ENCODE results near the gene SLC9A5. TPM values are rescaled to one million over a fixed set of nuclear protein-coding genes. Genes with fewer than 3 reads are reported as not detected.

The SLC9A5 gene
- total and polyA plus RNA-seq, 2 experiments from 2014 or later: 4.5 to 5.4 TPM

GRCh38 chr16:67246756-67247191, 2.0 kb upstream of the SLC9A5 start:
- Histone ChIP-seq H3F3A (replicated peaks; ENCODE audit: low read depth) (peaks cover 18% of the 10 kb centered on the region), H3K27me3 (ENCODE audit: insufficient read depth) (peaks cover 34% of the 10 kb centered on the region), H2AFZ (peak overlapping the region; percentile 87), H3K79me2 (replicated peaks; ENCODE audit: insufficient read depth) (peaks cover 36% of the 10 kb centered on the region), H3K9me2 (ENCODE audit: insufficient read depth) (no peaks in the 10 kb centered on the region), H3K4me3 (peak overlapping the region; percentile 89), H3K4me2 (peak overlapping the region; percentile 93), H3K4me1 (ENCODE audit: insufficient read depth) (peaks cover 26% of the 10 kb centered on the region), H4K20me1 (replicated peaks; ENCODE audit: insufficient read depth) (no peaks in the 10 kb centered on the region; the same call in 1 of the 2 replicates), H3K27ac (ENCODE audit: low read depth) (peak overlapping the region; percentile 94; the same call in 1 of the 2 replicates), H3K36me3 (ENCODE audit: insufficient read depth) (no peaks in the 10 kb centered on the region; the same call in 1 of the 2 replicates)
- Mint-ChIP-seq H3K27ac (peak overlapping the region; percentile 97), H3K4me3 (peak overlapping the region; percentile 90), H3K9me3 (no peaks in the 10 kb centered on the region; the same call in 2 of the 3 replicates), H3K27me3 (ENCODE audit: insufficient read depth, low read depth, poor library complexity) (peaks cover 31% of the 10 kb centered on the region), H3K36me3 (ENCODE audit: low read depth) (peaks cover 5% of the 10 kb centered on the region; the same call in 2 of the 3 replicates), H3K4me1 (peaks cover 44% of the 10 kb centered on the region)
- peak; percentile 97 for DNase-seq (ENCODE audit: low spot score)
- ATAC-seq: peak; percentile 77
- TF ChIP-seq ZNF331 (CRISPR knock-in tag; IDR thresholded peaks at IDR 0.05; ENCODE audit: low read depth) (no peak), POLR2AphosphoS5 (IDR thresholded peaks at IDR 0.05; ENCODE audit: low read depth) (peak; percentile 64; the same call in 1 of the 2 replicates), EZH2 (IDR thresholded peaks at IDR 0.05; ENCODE audit: low read depth, unreplicated experiment) (no peak), ZNF462 (CRISPR knock-in tag; IDR thresholded peaks at IDR 0.05) (no peak), ZNF114 (CRISPR knock-in tag; IDR thresholded peaks at IDR 0.05) (no peak)
- TF ChIP-seq, protein P1, sequence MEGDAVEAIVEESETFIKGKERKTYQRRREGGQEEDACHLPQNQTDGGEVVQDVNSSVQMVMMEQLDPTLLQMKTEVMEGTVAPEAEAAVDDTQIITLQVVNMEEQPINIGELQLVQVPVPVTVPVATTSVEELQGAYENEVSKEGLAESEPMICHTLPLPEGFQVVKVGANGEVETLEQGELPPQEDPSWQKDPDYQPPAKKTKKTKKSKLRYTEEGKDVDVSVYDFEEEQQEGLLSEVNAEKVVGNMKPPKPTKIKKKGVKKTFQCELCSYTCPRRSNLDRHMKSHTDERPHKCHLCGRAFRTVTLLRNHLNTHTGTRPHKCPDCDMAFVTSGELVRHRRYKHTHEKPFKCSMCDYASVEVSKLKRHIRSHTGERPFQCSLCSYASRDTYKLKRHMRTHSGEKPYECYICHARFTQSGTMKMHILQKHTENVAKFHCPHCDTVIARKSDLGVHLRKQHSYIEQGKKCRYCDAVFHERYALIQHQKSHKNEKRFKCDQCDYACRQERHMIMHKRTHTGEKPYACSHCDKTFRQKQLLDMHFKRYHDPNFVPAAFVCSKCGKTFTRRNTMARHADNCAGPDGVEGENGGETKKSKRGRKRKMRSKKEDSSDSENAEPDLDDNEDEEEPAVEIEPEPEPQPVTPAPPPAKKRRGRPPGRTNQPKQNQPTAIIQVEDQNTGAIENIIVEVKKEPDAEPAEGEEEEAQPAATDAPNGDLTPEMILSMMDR (conservative IDR thresholded peaks at IDR 0.05; ENCODE audit: low read depth in 2 of 2): peak in 1 of 2 experiments; percentile 42; a peak in 2 of 4 replicates
